ENCODE measurements around the gene TRABD2B. TPM values are rescaled to one million over a fixed set of nuclear protein-coding genes. Genes with fewer than 3 reads are reported as not detected.

TRABD2B gene
- polyA plus RNA-seq, 1 of the 3 experiments (the other 2 are of a cell fraction) = 0.03 TPM

- ChIA-PET CTCF (interaction anchor here (0.6 kb wide), 1 partner anchor 196 kb away, joined by 3 read pairs; no protein-coding TSS in a partner anchor), POLR2A (no interaction called here)
- no peaks in the 10 kb centered on the region for H3K36me3 ChIP-seq (replicated peaks in 1 of 2; ENCODE audit: control insufficient read depth in 1 of 2, insufficient read depth in 2 of 2, low read length in 1 of 2)
- no peak overlapping the region for H3K4me3 ChIP-seq (ENCODE audit: low read depth in 2 of 2, low read length in 1 of 2)
- H3K4me2 ChIP-seq = no peak overlapping the region
- no peaks in the 10 kb centered on the region for H3K9me2 ChIP-seq
- WGBS (ENCODE audit: low lambda C conversion rate) = 27% methylated on average over 7 of the region's 11 CpGs
- H2AFZ ChIP-seq (ENCODE audit: low read depth) = no peak overlapping the region
- TF ChIP-seq NFIC (IDR thresholded peaks at IDR 0.05; ENCODE audit: borderline replicate concordance) (no peak), RFX5 (IDR thresholded peaks at IDR 0.05; ENCODE audit: low read length) (no peak)
- H3K27ac ChIP-seq (ENCODE audit: low read depth in 2 of 2, low read length in 1 of 2) = no peak overlapping the region
- no peaks in the 10 kb centered on the region for H3F3A ChIP-seq (replicated peaks; ENCODE audit: insufficient read depth)
- H3K79me2 ChIP-seq (ENCODE audit: insufficient read depth) = no peaks in the 10 kb centered on the region
- no peak for DNase-seq
- no peaks in the 10 kb centered on the region for H3K27me3 ChIP-seq (ENCODE audit: insufficient read depth)
- H3K4me1 ChIP-seq (ENCODE audit: control insufficient read depth in 1 of 2, insufficient read depth in 2 of 2, low read depth in 1 of 2, low read length in 1 of 2) = peaks cover 0 to 28% of the 10 kb centered on the region in 2 experiments; a peak in 1 of 4 replicates
- no peaks in the 10 kb centered on the region for H3K9me3 ChIP-seq
- H3K9ac ChIP-seq = no peak overlapping the region
- H4K20me1 ChIP-seq (ENCODE audit: insufficient read depth) = no peaks in the 10 kb centered on the region
These were observed 102.5 kb downstream of the TRABD2B start for GRCh38 chr1:47894410-47895278.

GRCh38 chr1:47893412-47893811 lies 103.8 kb downstream of the TRABD2B start:
- 57% methylated on average over 4 of the region's 4 CpGs for WGBS (ENCODE audit: low lambda C conversion rate)
- Histone ChIP-seq H3F3A (replicated peaks; ENCODE audit: insufficient read depth) (no peaks in the 10 kb centered on the region), H3K27me3 (ENCODE audit: insufficient read depth) (no peaks in the 10 kb centered on the region), H3K9me2 (no peaks in the 10 kb centered on the region), H3K36me3 (replicated peaks in 1 of 2; ENCODE audit: control insufficient read depth in 1 of 2, insufficient read depth in 2 of 2, low read length in 1 of 2) (no peaks in the 10 kb centered on the region), H2AFZ (ENCODE audit: low read depth) (no peak overlapping the region), H3K27ac (ENCODE audit: low read depth in 2 of 2, low read length in 1 of 2) (no peak overlapping the region), H3K9ac (no peak overlapping the region), H3K4me3 (ENCODE audit: low read depth in 2 of 2, low read length in 1 of 2) (no peak overlapping the region), H4K20me1 (ENCODE audit: insufficient read depth) (no peaks in the 10 kb centered on the region), H3K4me1 (ENCODE audit: control insufficient read depth in 1 of 2, insufficient read depth in 2 of 2, low read depth in 1 of 2, low read length in 1 of 2) (peaks cover 0 to 28% of the 10 kb centered on the region in 2 experiments; a peak in 1 of 4 replicates), H3K79me2 (ENCODE audit: insufficient read depth) (no peaks in the 10 kb centered on the region), H3K9me3 (no peaks in the 10 kb centered on the region), H3K4me2 (no peak overlapping the region)
- TF ChIP-seq USF2 (IDR thresholded peaks at IDR 0.05; ENCODE audit: borderline replicate concordance, low read depth, low read length) (no peak), RFX5 (IDR thresholded peaks at IDR 0.05; ENCODE audit: low read length) (no peak), REST (IDR thresholded peaks at IDR 0.05; ENCODE audit: low read depth, low read length) (no peak), FOXJ3 (CRISPR knock-in tag; IDR thresholded peaks at IDR 0.05) (no peak), FOSL2 (IDR thresholded peaks at IDR 0.05; ENCODE audit: borderline replicate concordance, low read depth) (no peak), POLR2AphosphoS5 (IDR thresholded peaks at IDR 0.05; ENCODE audit: low read depth, low read length) (no peak), IRF3 (IDR thresholded peaks at IDR 0.05; ENCODE audit: low read depth, low read length) (no peak), MEF2A (IDR thresholded peaks at IDR 0.05; ENCODE audit: borderline replicate concordance, low read depth) (no peak), RCOR1 (IDR thresholded peaks at IDR 0.05; ENCODE audit: low read length) (no peak), TEAD4 (IDR thresholded peaks at IDR 0.05; ENCODE audit: borderline replicate concordance, insufficient read depth) (no peak), GABPA (IDR thresholded peaks at IDR 0.05; ENCODE audit: low read depth) (no peak), ELF1 (IDR thresholded peaks at IDR 0.05) (no peak), SMC3 (IDR thresholded peaks at IDR 0.05; ENCODE audit: low read depth, low read length) (no peak), ZBTB33 (IDR thresholded peaks at IDR 0.05; ENCODE audit: borderline replicate concordance, low read depth) (no peak), EP300 (IDR thresholded peaks at IDR 0.05; ENCODE audit: borderline replicate concordance in 1 of 2, low read depth in 1 of 2, low read length in 1 of 2) (no peak), RXRA (IDR thresholded peaks at IDR 0.05; ENCODE audit: borderline replicate concordance, low read depth) (no peak)
- no peak for DNase-seq
- POLR2A ChIA-PET = no interaction called here
- CTCF ChIA-PET = interaction anchor here (1.2 kb wide), 1 partner anchor 10 kb away, joined by 4 read pairs; no protein-coding TSS in a partner anchor

Measured in SK-N-SH (cell line).